GM21515 (cell line): Measurements from ENCODE around the gene GRIK1.

Source experiments
- ATAC-seq: cut with Tn5 transposase; IDR thresholded peaks from one replicate; pipeline ENCODE4 v1.9.1; 2021; ENCODE audit not compliant: unreplicated experiment

GRIK1 gene

DNA sequence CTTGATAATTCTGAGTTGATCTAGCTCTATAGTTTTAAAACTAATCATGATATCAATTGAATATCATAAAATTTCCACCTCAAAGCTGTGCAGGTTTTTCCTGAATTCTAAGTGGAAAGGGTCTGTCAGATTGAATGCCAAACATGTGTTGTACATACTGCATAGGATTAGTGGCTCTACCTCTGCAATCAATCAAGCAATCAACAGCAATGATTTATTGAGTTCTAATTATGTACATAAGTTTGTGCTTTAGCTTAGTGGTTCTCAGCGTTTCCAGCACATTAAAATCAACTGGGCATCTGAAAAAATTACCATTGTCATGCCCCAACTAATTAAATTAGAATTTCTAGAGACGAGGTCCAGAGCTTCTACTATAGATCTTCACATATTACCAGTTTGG lies 389.6 kb downstream of the GRIK1 start:
- ATAC-seq, result no peak

DNA sequence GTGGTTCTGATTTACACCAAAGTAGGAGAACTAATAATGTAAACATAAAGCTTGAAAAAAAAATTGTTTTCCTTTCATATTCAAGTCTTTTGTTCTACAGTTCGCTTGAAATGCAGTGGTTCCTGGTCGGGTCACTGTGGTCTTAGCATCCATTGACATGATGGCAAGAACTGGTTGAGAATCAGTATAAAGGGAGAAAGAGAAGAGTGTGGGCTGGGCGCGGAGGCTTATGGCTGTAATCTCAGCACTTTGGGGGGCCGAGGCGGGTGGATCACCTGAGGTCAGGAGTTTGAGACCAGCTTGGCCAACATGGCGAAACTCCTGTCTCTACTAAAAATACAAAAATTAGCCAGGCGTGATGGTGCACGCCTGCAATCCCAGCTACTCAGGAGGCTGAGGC lies 390.2 kb downstream of the GRIK1 start:
- ATAC-seq, result no peak

DNA sequence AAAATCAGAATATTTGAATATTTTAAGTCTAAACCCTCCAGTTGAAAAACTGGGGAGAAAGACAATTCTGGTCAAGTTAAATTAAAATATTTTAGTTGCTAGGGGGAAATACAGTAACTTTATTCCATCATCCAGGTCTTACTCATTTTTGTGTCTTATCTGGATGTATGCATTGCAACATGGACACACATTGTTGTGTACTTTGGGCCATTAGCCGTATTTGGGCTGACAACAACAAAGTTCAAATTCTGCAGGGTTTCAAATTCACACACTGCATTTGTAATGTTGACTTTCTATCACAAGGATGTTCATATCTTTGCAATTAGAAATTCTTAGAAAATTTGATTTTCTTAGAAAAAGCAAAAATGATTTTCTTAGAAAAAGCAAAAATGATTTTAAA lies 391.8 kb downstream of the GRIK1 start:
- ATAC-seq, result no peak

- ATAC-seq, result no peak
These were observed 393.7 kb downstream of the GRIK1 start for GRCh38 chr21:29546071-29546470.

DNA sequence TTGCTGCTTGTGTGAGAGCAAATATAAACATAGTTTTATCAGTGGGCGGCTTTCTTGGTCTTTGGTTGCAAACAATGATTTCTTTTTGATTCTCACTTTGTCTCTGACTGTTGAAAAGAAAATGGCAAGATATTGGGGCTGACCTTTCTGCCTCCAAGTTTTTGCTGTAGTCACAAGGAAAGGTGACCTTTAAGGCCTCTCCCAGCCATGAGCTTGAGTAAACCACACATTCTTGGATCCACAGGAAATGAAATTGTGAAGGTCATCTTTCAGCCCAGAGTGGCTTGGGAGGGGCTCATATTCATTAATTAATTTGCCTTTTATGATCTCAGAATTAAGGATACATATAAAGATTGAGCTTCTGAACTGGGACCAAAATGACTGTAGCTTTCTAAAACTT lies 399.5 kb downstream of the GRIK1 start:
- ATAC-seq, result no peak

DNA sequence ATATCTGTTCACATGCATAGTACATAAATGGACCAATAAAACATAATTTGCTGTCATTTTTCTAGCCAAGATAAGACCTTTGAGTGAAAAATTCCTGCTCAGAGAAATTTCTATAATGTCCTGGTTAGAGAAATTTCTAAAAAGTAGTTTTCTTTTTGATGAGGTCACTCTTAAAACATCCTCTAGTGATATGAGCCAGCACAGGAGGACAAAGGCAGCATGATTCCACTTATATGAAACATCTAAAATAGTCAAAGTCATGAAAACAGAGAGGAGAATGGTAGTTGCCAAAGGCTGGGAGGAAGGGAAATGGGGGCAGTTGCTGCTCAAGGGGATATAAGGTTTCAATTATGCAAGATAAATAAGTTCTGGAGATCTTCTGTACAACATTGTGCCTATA lies 401.7 kb downstream of the GRIK1 start:
- ATAC-seq, result no peak

- no peak for ATAC-seq
These were observed 405.3 kb downstream of the GRIK1 start for GRCh38 chr21:29534448-29534847.

GRCh38 chr21:29529139-29529538 lies 410.7 kb downstream of the GRIK1 start:
- ATAC-seq, result no peak

GRCh38 chr21:29526545-29526944 lies 413.3 kb downstream of the GRIK1 start:
- no peak for ATAC-seq

GRCh38 chr21:29524055-29524454 lies 415.7 kb downstream of the GRIK1 start:
- ATAC-seq, result no peak

DNA sequence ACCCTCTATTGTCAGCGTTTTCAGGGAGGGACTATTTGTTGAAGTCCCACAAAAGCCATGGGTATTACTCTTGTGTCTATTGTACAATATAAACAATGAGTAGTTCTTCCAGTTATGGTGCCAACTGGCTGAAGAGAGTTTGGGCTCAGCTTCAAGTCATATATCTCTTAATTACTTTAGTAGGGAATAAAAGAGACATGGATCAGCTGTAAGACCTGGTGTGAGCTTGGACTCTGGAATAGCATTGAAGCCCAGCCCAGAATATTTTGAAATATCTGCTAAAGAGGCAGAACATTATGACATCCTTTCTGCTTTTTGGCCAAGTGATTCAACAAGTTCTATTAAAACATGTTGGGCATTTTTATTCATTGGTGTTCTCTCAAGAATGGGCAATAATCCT lies 416.1 kb downstream of the GRIK1 start:
- no peak for ATAC-seq

DNA sequence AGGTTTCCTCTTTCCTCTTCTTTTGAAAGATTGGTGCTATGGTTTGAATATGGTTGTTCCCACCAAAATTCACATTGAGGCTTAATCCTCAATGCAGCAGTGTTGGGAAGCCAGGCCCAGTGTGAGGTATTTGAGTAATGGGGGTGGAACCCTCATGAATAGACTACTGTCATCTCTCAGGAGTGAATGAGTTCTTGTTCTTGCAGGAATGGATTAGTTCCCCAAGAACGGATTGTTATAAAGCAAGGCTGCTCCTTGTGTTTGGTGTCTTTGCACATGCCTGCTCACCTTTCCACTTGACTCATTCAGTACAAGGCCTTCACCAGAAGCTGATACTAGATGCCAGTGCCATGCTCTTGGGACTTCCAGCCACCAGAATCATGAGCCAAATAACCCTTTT lies 417.9 kb downstream of the GRIK1 start:
- no peak for ATAC-seq

DNA sequence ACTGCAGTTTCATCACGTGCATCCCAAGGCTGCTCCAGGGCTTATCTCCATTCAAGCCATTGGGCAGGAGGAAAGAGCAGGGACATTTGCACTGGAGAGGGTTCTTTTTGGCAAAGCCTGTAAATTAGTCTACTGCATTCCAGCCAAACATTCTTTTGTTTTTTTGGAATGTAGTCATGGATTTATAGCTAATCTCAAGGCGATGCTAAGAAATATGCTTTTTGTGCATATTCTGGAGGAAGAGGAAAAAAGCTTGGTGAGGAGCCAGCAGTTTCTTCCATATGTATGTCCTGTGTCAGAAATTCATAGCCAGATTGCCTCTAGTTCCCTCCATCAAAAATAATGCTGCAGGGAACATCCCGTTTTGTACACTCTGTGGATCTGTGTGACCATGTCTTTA lies 419.6 kb downstream of the GRIK1 start:
- ATAC-seq, result no peak

DNA sequence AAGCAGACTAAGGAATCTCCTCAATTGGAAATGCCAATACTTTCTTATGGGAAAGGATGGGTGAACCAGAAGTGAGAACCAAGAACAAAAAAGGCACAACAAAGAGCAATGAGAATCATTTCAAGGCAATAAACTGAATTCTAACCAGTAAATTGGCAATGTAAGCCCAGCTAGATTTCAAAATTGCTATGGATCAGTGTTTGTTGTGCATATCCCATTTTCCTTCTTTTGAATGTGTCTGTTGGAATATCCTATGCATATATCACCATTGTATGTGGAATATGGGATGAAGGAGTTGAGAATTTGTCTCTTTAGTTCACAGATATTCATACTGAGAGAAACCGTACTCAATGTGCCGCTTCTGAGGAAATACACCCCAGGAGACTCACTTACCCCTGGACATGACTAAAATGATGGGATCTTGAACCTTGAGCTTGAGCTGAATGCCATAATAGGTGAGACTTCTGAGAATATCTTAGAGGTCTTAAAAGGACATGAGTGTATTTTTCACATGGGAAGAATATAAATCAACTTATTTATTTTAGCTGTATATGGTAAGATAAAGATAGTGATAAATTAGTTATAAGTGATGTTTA lies 425.0 kb downstream of the GRIK1 start:
- ATAC-seq, result no peak

GRCh38 chr21:29513535-29513934 lies 426.3 kb downstream of the GRIK1 start:
- ATAC-seq, result no peak

DNA sequence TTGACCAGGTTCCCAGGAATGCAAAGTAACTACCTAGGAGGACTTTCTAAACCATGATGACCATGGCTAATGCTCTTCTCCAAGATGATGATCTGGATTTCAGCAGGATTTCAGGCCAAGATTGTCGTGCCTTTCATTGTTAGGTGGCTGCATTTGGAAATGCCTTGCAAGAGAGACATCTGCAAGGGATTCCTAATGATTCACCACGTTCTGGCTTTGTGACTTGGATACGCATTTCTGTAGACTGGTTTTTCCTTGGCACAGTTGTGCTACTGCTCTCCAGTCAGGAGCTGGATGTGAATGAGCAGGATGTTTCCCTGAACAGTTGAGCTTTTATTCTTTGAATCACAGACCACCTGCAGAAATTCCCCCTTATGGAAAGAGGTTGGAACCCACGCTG lies 428.7 kb downstream of the GRIK1 start:
- ATAC-seq, result no peak

DNA sequence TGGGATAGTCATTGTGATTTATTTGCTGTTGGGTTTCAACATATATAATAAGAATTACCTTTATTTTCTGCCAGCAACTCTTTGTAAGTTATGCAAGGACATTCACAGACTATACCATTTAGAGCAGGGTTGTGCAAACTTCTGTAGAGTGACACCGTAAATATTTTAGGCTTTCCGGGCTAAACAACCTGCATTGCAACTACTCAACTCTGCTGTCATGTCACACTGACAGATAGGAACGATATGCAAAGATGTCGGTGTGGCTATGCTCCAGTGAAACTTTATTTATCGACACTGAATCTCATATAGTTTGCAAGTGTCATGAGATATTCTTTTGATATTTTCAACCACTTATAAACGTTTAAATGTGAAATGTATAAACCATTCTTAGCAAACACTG lies 430.7 kb downstream of the GRIK1 start:
- no peak for ATAC-seq

DNA sequence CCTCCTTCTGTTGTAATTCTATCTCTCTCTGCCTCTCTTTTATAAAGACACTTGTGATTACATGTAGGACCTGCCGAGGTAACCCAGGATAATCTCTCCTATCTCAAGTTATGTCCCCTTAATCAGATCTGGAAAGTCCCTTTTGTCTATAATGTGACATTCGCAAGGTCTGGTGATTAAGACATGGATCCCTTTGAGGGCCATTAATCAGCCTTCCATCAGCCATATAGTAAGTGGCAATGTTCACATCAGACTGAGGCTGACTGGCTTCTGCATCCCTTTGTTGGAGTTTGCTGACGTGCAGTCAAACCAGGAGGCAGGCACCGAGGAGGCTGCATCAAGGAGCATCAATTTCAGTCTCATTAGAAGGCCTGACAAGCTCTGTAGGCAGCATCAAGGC lies 431.5 kb downstream of the GRIK1 start:
- ATAC-seq, result no peak

- no peak for ATAC-seq
These were observed 432.8 kb downstream of the GRIK1 start for GRCh38 chr21:29506947-29507346.

GRCh38 chr21:29506214-29506613 lies 433.6 kb downstream of the GRIK1 start:
- no peak for ATAC-seq

DNA sequence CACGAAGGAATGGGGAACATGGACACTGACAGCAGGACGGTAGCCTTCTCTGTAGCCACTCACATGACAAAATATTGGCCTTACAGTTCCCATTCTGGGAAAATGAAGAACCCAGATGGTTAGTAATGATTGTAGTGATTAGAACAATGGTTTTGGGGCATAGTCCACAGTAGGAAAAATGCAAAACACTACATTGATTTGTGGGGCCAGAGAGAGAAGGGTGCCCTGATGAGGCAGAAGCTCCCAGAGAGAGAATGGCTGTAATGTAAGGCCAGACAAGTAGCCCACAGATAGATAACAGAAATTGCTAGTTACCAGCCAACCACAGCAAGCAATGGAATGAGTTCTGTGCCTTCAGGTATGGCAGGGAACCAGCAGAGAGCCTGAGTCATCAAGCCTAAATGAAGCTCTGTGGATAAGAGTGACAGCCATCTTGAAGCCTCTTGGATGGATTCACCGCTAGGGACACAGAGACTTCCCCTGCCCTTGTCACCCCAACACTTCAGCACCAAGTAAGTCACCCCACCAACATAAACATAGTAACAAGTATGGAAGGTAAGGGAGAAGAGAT lies 435.0 kb downstream of the GRIK1 start:
- no peak for ATAC-seq

DNA sequence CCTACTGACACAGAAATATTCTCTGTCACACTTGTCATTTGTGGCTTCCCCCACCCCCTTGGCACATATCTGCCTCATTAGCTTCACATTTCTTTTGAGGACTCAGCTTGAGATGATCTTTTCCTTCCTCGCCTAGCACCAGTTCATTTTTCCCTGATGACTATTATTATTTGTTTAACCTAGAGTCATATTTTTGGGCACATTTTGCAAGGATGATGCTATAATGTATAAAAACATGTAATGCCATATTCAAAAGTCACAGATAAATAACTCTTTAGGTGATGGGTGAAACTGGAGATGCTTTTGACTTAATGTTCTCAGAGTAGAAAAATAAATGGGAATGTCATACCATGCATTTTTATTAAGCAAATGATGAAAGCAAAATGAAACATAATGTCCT lies 438.3 kb downstream of the GRIK1 start:
- no peak for ATAC-seq

DNA sequence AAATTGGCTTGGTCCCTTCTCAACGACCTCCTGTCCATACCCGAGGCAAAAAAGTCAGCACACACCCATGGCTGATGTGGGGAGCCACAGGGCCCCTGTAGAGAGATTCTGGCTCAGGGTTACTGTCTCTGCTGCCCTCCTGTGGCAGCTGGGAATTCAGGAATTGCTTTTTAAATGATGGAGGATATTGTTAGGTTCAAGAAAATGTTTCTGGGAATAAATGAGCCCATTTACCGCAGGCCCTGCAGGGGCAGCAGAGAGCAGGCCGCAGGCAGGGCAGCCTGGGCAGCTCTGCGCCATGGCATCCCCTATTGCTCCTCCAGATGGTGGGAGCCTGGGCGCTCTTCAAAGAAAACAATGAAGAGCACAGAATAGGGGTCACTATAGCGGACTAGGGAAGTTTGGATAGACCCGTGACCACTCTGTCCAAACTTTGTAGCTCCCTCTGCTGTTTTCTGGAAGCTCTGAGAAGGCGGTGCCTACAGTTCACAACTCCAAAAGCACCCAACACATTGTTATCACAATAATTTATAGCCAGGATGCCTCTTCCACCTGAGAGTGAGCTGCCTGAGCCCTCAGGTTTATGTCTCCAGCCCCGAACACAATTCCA lies 440.0 kb downstream of the GRIK1 start:
- ATAC-seq, result no peak
